Measurements from ENCODE around the gene TMIE.

- TF ChIP-seq CTCF (conservative IDR thresholded peaks at IDR 0.05 in 1 of 2, IDR thresholded peaks at IDR 0.05 in 1 of 2; ENCODE audit: low read depth in 1 of 2, low read length in 2 of 2) (no peak), EZH2 (IDR thresholded peaks at IDR 0.05; ENCODE audit: low read length, missing control alignments) (no peak)
These were observed 12.8 kb downstream of the TMIE start for GRCh38 chr3:46713898-46714552.

Measured in fibroblast of lung (primary cell).